AG04450 (cell line): ENCODE results near the gene RPS2. TPM values are rescaled to one million over a fixed set of nuclear protein-coding genes. Genes with fewer than 3 reads are reported as not detected.

Experiments used
- CTCF ChIA-PET: fragments of 300-600, 350-600 bp; formaldehyde crosslinking; extraction: SDS; loops from one replicate; lab custom pipeline; 2022; ENCODE audit warnings: antibody characterized with exemption, inconsistent platforms; lab: Charles Lee
- POLR2A ChIA-PET: fragments of 350-600 bp; formaldehyde crosslinking; extraction: SDS; loops from one replicate; lab custom pipeline; 2021; ENCODE audit warnings: antibody characterized with exemption, inconsistent platforms; lab: Yijun Ruan, JAX
- DNase-seq: peaks from one replicate; pipeline ENCODE4 v3.0.0-alpha.2; 2011; ENCODE audit warnings: low read depth, low spot score
- H3K27ac ChIP-seq: one replicate; pipeline ENCODE4 v1.5.1; 2012; ENCODE audit warnings: low read depth, low read length, control low read depth
- H3K27me3 ChIP-seq: one replicate; pipeline ENCODE4 v1.6.0; 2012; ENCODE audit warnings: low read length; ENCODE audit not compliant: control insufficient read depth, insufficient read depth
- H3K4me3 ChIP-seq: 2 replicates; pipeline ENCODE4 v1.5.1; 2011; ENCODE audit warnings: mild to moderate bottlenecking, low read depth, low read length, control low read depth
- H3K9me3 ChIP-seq: 2 replicates; pipeline ENCODE4 v1.5.1; 2012; ENCODE audit warnings: low read length; ENCODE audit not compliant: control insufficient read depth, insufficient read depth
- CTCF ChIP-seq: IDR thresholded peaks from 2 replicates; pipeline ENCODE4 v1.5.1; 2011; ENCODE audit warnings: low read depth, low read length, control low read depth, inconsistent platforms
- polyA plus RNA-seq: library from polyadenylated mRNA; depleted of rRNA; stranded (reverse); fragments of >200 nt; gene quantifications from 2 replicates; pipeline ENCODE4 v1.2.3, GENCODE V29; 2011

RPS2 gene
- polyA plus RNA-seq, 1 experiment = 2,494 TPM

- TF ChIP-seq CTCF = no peak
- ChIA-PET CTCF (interaction anchor here (0.6 to 1.0 kb wide), 2 partner anchors 135 to 157 kb away, joined by 4 to 5 read pairs; no protein-coding TSS in a partner anchor), POLR2A (interaction anchor here (0.6 to 3.6 kb wide), 3 partner anchors 11 to 272 kb away, joined by 5 to 14 read pairs (median 6); partner anchors contain the start of genes RPS2 and TBL3)
- peaks cover 3% of the 10 kb centered on the region; the same call in 1 of the 2 replicates for H3K9me3 ChIP-seq
- H3K27ac ChIP-seq = no peak overlapping the region
- no peak for DNase-seq
- peaks cover 36% of the 10 kb centered on the region for H3K27me3 ChIP-seq
- peak overlapping the region; percentile 65 for H3K4me3 ChIP-seq
Measured at GRCh38 chr16:1982991-1983543, 18.4 kb upstream of the RPS2 start.

GRCh38 chr16:1982013-1982433 is 17.4 kb upstream of the RPS2 start:
- CTCF ChIA-PET = no interaction called here
- POLR2A ChIA-PET = interaction anchor here (0.6 to 3.6 kb wide), 3 partner anchors 13 to 174 kb away, joined by 3 to 14 read pairs (median 4); partner anchors contain the start of genes RPS2 and TRAF7
- no peak overlapping the region for H3K4me3 ChIP-seq
- DNase-seq = no peak
- H3K27me3 ChIP-seq = peaks cover 36% of the 10 kb centered on the region
- peaks cover 3% of the 10 kb centered on the region; the same call in 1 of the 2 replicates for H3K9me3 ChIP-seq
- H3K27ac ChIP-seq = no peak overlapping the region
- no peak for TF ChIP-seq CTCF

- CTCF ChIA-PET = interaction anchor here (1.6 kb wide), 1 partner anchor 159 kb away, joined by 10 read pairs; no protein-coding TSS in a partner anchor
- DNase-seq = no peak
Measured at GRCh38 chr16:1981398-1981836, 16.8 kb upstream of the RPS2 start, which contains the start of gene NOXO1. NOXO1 (minus strand) TSS chr16:1981469; CDS start chr16:1981179, 290 bp downstream.

GRCh38 chr16:1980770-1981087 is 16.1 kb upstream of the RPS2 start:
- no peak for TF ChIP-seq CTCF
- POLR2A ChIA-PET = interaction anchor here (0.7 to 3.6 kb wide), 2 partner anchors 9 to 16 kb away, joined by 4 to 14 read pairs; partner anchors contain the start of gene RPS2

More at GRCh38 chr16:1981398-1981836, 16.8 kb upstream of the RPS2 start, which contains the start of gene NOXO1:
- no peak for TF ChIP-seq CTCF
- peaks cover 3% of the 10 kb centered on the region; the same call in 1 of the 2 replicates for H3K9me3 ChIP-seq
- no peak within 1 kb of the TSS for H3K27ac ChIP-seq
- no peak within 1 kb of the TSS for H3K4me3 ChIP-seq
- POLR2A ChIA-PET = interaction anchor here (0.7 to 3.6 kb wide), 2 partner anchors 10 to 17 kb away, joined by 4 to 14 read pairs; partner anchors contain the start of gene RPS2
- H3K27me3 ChIP-seq = peaks cover 36% of the 10 kb centered on the region

More at GRCh38 chr16:1980770-1981087, 16.1 kb upstream of the RPS2 start:
- H3K9me3 ChIP-seq = peaks cover 3% of the 10 kb centered on the region; the same call in 1 of the 2 replicates
- H3K27ac ChIP-seq = no peak overlapping the region
- no peak overlapping the region for H3K4me3 ChIP-seq
- H3K27me3 ChIP-seq = peaks cover 36% of the 10 kb centered on the region
- CTCF ChIA-PET = interaction anchor here (1.6 kb wide), 1 partner anchor 160 kb away, joined by 10 read pairs; no protein-coding TSS in a partner anchor
- DNase-seq = no peak
